Ecto neural progenitor cell (in vitro differentiated cells): Measurements from ENCODE around the gene PROS1.

Source experiments
- DNase-seq: peaks from one replicate; pipeline ENCODE4 v3.0.0-alpha.2; 2018; ENCODE audit warnings: low spot score

PROS1 gene

GRCh38 chr3:93973131-93974126 lies at the start of gene PROS1:
Gene PROS1, minus strand, starts transcription at chr3:93973896. Its CDS starts 147 bp downstream, at chr3:93973749.
- DNase-seq: peak; percentile 81

- DNase-seq: no peak
Measured at GRCh38 chr3:94020293-94020692, 46.6 kb upstream of the PROS1 start.

- DNase-seq: no peak
Measured at GRCh38 chr3:94019659-94020058, 46.0 kb upstream of the PROS1 start.

DNA sequence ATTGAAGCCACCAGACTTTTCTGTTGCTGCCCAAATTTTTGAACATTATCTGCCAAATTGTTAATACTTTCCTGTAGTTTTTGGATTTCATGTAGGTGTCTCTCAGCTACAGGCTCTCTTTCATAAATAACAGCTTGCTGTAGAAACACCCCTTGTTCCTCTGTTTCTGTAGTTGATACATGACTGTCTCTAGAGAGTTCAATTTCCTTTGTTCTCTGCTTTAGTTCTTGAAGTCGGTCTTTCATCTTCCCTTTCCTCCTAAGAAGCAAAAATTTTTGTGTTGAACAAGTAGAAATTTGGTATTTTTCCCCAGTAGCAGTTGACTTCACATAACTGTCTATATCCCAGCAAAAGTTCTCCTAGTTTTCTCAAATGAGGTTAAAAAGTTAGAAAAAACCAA lies 41.3 kb upstream of the PROS1 start:
- no peak for DNase-seq

DNA sequence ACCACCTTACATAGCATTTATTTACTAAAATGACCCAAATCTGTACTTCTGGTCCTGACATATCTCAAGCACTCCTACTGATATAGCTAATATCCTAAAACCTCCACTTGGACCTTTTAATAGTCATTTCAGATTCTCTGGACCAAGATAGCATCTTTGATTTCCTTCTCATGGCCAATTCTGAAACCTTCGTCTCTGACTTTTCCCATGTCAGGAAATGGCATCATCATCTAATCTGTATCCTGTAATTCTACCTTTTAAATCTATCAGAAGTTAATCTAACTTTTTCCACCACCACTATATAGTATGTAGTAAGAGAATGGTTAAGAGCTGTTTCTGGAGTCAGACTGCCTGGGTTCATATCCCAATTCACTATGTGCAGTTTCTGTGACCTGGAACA lies 38.5 kb upstream of the PROS1 start:
- DNase-seq: no peak

DNA sequence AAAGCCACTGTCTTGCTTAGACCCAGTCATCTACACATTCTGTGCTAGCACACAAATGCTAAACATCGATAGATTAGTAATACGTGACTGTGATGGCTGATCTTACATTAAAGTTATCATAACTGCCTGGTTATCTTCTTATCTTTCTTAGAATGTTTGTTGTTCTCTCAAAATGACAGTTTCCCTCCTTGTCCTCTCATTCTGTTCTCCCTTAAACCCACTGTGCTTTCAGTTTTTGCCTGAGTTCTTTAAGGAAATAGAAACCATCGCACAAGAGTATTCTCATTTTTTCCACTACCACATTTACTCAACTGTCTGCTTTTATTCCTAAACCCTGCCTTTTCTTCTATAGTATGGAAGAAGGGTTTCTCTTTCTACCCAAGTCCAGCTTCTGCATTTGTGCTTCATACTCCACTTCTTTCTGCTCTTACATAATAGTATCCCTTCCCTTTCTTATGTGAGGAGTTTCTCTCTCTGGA lies 37.6 kb upstream of the PROS1 start:
- DNase-seq: no peak

- DNase-seq: no peak
Measured at GRCh38 chr3:94009608-94010007, 35.9 kb upstream of the PROS1 start.

DNA sequence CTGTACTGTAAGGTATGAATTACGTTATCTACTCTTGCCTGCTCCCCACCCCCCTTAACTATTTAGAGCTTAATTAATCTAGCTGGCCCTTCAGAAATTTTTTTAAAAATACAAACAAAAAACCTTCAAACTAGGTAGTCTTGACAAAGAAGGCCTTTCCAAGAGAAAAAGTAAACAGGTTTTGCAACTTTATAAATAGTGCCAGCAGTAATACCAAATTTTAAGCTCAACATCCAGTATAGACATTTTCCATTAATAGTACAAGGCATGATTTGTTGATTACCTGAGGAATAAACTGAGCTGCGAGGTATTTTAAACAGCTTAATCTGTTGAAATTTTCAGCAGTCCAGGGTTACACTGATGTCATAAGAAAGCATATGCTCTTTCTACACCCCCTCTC lies 34.6 kb upstream of the PROS1 start:
- no peak for DNase-seq

- no peak for DNase-seq
Measured at GRCh38 chr3:94004301-94004910, 30.7 kb upstream of the PROS1 start.

DNA sequence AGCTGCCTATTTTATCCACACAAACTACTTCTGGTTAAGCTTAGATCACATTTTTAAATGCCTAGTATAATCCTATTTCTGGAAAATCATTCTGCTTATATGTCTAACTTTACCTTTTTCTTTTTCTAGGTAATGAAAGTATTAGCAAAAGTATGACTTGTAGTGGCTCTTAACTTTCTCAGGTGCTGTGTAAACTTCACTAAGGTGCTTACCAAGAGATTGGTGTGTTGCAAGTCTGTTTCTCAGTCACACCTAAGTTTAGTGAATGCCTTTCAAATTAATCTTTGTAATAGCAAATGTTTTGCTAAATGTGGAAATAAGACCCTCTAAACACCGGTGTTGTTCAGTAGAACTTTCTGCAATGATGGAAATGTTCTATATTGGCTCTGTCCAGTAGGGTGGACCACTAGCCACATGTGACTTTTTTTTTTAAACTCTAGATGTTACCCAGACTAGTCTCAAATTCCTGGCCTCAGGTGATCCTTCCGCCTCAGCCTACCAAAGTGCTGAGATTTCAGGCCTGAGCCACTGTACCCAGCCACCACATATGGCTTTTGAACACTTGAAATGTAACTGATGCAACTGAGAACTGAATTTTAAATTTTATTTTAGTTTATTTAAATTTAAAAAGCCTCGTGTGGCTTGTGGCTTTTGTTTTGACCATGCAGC lies 28.3 kb upstream of the PROS1 start:
- no peak for DNase-seq

GRCh38 chr3:94001191-94001590 lies 27.5 kb upstream of the PROS1 start:
- no peak for DNase-seq

GRCh38 chr3:93994056-93994455 lies 20.4 kb upstream of the PROS1 start:
- no peak for DNase-seq

- DNase-seq: no peak
Measured at GRCh38 chr3:93992207-93992606, 18.5 kb upstream of the PROS1 start.

- DNase-seq: no peak
Measured at GRCh38 chr3:93991631-93992030, 17.9 kb upstream of the PROS1 start.

DNA sequence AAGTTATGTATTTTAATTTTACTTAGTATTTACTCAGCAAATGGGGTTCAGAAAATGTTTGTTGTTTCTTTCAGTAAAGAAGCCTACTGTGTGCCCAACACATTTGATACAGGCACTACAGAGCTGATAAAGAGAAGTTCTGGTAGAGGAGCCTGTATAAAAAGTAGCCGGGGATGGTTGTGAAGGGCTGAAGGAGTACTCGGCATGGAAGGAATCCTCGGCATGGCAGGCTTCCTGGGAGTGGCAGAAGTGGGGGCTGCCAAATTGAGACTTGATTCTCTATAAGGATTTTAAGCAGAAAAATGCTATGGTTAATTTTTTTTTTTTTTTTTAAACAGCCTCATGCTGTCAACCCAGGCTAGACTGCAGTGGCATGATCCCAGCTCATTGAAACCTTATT lies 15.5 kb upstream of the PROS1 start:
- DNase-seq: no peak

DNA sequence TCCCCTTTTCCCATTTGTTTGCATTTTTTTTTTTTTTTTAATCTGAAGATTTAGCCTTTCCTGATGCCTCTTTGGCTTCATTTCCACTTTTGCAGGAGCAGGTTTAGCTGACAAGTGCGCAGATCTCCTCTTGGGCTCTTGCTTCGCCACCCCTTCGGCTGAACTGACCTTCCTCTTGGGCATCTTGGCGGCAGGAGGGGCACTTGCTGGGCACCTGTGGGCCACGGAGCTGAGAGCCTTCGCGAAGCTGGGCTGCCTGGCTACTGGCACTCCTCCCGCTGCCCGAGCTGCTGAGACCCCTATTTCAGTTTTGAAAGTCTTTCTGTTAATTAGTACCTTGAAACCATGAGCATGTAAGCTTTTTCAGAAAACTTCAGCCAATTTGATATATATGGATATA lies 15.1 kb upstream of the PROS1 start:
- no peak for DNase-seq

GRCh38 chr3:93988283-93988682 lies 14.6 kb upstream of the PROS1 start:
- no peak for DNase-seq

- DNase-seq: no peak
Measured at GRCh38 chr3:93984618-93985017, 10.9 kb upstream of the PROS1 start.

GRCh38 chr3:93983408-93983807 lies 9.7 kb upstream of the PROS1 start:
- DNase-seq: no peak

DNA sequence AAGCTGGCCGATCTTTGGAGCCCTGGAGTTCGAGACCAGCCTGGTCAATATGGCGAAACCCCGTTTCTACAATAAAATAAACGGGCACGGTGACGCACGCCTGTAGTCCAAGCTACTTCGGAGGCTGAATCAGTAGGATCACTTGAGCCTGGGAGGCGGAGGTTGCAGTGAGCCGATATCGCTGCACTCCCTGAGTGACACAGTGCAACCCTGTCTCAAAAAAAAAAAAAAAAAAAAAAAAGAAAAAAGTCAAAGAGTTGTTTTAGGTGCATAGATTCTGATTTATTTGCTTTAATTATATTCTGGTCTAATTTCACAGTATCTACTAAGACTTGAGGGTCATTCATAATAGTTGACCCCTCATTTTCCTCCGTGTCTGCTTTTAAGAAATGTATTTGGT lies 8.0 kb upstream of the PROS1 start:
- no peak for DNase-seq

GRCh38 chr3:93979850-93980676 lies 6.4 kb upstream of the PROS1 start, which contains the start of gene ARL13B:
Gene ARL13B, plus strand, starts transcription at chr3:93980155. Its CDS starts 269 bp downstream, at chr3:93980424.
- DNase-seq: peak; percentile 95

GRCh38 chr3:93969997-93970396 lies 3.7 kb downstream of the PROS1 start:
- no peak for DNase-seq
